Activated CD4-positive, alpha-beta T cell treated with anti-CD3 and anti-CD28 coated beads for 4 hours (primary cell): Measurements from ENCODE around the gene MYMK.
A peak's percentile ranks its signal among the peaks of the same experiment; 100 is the strongest.

Experiments used
- DNase-seq, 2 donors: peaks; one replicate each; pipeline ENCODE4 v3.0.0-alpha.2; 2020

MYMK gene

DNA sequence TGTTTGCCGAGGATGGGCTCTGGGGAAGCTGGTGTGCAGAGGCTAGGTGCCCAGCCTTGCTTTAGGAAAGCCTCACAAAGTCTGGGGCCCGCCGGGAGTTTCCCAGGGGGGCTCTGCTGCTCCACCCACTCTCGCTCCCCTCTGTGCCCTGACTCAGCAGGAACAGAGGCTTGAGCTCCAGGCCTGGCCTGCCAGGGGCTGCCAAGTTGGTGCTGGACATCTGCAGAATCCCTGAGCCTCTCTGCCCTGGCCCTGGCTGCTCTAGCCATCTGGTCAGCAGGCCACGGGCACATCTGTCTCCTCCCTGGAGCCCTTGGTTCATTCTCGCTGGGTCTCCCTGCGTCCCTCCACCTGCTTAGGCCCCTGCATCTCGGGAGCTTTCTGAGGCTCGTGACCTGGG lies 9.1 kb upstream of the MYMK start:
- DNase-seq, result no peak

DNA sequence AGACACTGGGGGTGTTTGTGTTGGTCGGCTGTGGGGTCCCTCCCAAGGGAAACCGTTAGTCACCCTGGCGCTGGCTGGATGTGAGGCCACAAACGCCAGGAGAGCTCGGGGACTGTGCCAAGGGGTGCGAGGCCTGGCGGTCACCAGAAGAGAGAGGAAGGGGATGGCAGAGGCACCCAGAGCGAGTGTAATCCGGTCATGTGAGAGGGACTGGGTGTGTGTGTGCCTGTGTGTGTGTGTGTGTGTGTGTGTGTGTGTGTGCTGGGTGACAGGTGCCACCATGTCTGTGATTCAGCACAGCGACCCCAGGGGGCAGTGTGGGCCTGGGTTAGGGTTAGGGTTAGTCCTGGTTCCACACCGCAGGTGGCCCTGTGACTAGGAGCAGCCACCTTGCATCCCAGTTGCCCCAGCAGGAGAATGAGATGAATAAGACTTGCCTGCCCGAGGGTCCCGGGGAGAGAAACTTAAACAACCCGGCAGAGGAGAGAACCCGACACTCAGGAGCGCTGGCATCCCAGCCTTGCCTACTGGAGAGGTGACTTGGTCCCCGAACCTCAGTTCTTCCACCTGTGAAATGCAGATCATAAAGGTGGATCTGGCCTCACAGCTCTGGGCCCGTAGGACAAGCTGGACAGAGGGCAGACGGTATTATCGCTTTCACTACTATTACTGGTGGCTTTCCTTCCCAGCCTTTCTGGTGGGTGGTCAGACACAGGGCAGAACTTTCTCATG lies 8.3 kb upstream of the MYMK start:
- peak; percentile 63 to 73 for DNase-seq

DNA sequence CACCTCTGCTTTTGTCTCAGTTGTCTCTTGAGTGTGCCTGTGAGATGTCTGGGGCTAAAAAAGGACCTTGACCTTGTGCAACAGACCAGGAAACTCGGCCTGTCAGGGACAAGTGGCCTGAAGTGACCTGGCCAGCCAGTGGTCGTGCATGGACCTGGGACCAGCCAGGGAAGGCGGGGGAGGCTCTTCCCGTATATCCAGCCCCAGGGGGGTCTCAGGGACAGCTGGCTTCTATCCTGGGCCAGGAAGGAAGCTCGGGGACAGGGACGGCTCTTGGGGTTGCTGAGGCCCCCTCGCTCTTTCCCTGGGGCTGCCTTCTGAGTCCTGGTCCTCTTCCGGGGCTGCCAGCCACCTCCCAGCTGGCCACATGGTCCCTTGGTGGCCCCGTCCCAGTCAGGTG lies 6.5 kb upstream of the MYMK start:
- DNase-seq, result no peak

DNA sequence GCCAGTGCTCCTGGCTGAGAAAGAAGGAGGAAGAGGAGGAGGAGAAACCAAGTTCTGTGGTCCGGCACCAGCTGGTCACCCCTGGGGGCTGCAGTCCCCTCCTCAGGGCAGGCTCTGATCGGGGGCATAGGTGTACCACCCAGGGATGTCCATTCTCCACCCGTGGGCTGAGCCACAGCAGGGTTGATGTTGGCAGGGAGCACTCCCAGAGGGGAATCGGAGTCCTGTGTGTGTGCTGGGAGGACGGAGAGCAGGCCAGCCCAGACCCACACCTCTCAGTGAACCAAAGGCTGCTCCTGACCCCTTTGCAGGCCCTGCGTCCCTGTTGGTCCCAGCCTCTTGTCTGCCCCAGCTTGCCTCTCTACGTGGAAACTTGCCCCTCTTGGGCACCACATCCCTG lies 5.1 kb upstream of the MYMK start:
- DNase-seq, result no peak

DNA sequence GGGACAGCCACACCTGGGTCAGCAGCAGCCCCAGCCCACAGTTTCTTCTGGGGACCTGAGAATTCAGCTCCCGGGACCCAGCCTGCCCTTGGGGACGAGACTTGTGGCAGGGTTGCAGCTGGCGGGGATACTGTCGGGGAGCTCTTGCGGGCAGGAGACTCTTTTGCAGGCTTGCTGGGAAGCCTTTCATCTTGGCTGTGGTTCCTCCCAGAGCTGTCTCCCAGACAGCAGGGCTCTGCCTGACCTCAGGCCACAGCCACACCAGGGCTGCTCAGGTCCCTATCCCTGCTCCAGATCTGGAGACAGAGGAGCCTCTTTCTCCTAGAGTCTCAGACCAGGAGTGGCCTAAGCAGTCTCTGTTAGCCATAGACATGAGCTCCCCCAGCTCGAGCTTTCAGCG lies 4.7 kb upstream of the MYMK start:
- no peak for DNase-seq

DNA sequence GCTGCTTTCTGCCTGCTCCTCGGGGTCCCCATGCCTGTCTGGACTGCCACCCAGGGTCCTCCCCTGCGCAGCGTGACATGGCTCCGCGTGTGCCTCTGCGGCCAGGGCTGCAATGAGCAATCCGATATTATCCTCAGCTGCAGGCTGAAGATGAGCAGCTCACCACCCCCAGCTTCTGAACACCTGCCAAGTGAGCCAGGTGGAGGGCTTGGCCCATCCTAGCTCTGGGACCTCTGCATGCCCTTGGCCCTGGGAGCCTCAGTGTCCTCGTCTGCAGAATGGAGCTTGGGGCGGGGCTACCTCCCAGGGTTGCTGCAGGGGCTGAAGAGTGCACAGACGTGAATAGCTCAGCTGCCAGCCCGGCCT lies 4.1 kb upstream of the MYMK start:
- no peak for DNase-seq

DNA sequence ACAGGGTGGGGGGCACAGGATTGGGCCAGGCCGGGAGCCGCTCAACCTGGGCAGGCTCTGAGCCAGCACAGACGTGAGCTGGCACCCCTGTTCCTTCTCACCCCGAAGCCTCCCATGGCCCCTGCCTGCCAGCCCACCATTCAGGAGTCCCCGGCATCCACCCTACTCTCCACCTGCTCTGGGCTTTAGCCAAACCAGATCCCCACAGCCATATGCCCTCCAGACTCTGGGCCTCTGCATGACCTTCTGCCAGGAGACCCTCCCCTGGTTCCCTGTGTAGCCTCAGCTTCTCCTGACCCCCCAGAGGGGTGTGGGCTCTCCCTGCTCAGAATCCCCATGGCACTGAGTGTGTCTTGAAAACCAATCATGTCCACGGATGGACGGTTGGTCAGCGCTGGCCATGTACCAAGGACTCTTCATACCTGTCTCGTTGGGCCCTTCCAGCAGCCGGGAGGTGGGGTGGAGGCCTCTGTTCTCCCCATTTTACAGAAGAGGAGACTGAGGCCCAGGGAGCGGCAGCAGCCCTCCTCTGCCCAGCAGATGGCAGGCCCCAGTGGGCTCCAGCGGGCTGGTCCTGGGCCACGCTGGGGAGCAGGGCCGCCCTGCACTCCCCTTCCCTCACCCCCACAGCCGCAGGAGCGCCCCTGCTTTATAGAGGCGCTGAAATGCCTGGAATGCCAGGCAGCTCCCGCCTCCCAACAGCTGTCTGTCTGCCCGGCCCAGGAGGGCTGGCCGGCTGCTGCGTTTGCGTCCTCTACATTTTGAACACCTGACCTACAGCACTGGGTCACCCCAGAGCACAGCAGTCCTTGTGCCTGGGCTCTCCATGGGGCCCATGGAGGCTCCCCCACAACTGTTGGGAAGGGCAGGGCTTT lies 3.5 kb upstream of the MYMK start:
- no peak for DNase-seq

DNA sequence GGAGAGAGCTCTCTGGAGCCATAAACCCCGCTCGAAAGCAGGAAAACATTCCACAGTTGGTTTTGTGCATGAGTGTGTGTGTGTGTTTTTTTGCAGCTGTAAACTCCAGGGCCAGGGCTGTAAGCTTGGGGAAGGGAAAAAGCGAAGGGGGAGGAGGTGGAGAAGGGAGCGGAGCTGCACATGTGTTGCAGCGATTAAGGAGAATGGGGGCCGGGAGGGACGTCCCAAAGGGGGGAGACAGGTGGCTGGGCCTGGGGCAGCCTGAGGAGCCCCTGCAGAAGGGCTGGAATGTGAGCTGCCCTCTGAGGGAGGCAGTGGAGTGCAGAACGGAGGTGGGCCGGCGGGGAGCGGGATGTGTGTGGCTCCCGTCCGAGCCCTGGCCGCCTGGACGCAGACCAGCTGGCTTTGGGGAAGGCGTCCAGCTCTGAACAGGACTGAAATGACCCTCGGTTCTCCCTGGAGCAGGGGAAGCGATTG lies 2.7 kb upstream of the MYMK start:
- no peak for DNase-seq

DNA sequence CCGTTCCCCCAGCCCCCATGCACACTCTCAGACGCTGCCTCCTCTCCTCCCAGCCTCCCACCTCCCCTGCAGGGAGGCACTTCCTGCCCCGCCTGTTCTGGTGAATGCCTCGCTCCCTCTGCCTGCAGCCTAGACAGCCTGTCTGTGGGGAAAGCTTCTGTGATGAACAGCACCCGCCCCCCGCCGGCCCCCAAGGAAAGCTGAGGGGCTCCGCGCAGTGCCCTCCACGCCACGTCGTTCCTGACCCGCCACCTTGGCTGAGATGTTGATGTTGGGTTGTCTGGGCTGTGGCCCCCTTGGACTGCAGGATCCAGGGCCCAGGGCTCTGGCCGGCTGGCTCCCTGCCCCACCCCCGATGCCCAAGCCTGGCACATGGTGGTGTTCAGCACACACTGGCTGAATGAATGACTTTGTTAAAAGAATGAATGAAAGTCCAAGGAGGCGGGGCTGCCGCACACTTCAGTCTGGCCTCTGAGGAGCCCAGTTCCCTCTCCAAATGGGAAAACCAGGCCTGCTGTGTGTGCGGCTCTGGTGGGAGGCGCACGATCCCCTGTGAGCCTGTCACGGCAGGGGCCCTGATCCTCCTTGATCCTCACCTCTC lies 2.1 kb upstream of the MYMK start:
- no peak for DNase-seq

DNA sequence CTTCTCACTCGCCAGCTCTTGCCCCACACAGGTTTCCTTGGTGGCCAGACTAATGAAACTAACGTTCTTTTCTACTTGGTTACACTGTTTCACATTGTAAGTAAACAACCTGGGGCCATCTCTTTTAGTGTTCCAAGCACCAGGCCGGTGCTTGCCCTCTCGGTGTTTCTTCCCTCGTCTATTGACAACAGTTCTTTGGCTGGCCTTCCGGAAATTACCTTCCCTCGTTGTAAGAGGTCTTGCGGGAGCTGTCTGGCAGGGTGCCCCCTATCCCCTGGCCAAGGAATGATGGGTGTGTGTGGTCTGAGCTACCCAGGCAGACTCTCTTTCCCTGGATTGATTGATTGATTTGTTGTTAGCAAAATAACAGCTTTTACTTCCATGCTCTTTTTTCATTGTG lies 918 bp upstream of the MYMK start:
- DNase-seq, result no peak

DNA sequence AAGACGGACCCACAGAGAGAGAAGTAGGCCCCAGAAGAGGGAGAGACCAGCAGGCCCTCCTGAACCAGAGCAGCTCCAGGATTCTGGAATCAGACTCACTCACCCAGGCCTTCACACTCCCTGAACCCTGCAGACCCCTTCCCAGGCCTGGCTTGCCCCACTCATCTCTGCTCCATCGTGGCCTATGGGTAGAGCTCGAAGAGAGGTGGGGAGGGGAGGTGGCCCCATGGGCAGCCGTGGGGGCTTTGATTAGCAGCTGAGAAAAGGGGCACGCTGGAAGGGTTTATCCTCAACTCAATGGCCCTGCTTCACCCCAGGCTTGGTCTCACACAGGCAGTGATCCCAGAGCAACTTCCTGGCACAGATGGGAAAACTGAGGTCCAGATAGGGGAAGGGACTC lies 613 bp downstream of the MYMK start:
- no peak for DNase-seq

DNA sequence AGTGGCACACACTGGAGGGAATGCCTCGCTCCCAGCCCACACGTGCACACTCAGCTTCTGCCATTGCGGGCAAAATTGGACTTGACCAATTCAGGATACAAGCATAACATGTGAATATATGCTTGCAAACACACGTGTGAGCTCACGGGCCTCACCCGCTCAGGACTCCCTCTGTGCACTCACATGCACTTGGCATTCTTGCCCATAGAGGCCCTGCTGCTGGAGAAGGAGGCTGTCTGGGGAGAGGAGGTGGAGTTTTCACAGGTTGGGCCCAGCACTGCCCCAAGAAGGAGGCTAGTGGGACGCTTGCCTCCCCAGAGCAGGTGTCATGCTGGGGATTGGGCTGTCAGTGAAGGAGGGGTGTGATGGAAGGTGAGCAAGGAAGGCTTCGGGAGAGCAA lies 1.7 kb downstream of the MYMK start:
- no peak for DNase-seq

DNA sequence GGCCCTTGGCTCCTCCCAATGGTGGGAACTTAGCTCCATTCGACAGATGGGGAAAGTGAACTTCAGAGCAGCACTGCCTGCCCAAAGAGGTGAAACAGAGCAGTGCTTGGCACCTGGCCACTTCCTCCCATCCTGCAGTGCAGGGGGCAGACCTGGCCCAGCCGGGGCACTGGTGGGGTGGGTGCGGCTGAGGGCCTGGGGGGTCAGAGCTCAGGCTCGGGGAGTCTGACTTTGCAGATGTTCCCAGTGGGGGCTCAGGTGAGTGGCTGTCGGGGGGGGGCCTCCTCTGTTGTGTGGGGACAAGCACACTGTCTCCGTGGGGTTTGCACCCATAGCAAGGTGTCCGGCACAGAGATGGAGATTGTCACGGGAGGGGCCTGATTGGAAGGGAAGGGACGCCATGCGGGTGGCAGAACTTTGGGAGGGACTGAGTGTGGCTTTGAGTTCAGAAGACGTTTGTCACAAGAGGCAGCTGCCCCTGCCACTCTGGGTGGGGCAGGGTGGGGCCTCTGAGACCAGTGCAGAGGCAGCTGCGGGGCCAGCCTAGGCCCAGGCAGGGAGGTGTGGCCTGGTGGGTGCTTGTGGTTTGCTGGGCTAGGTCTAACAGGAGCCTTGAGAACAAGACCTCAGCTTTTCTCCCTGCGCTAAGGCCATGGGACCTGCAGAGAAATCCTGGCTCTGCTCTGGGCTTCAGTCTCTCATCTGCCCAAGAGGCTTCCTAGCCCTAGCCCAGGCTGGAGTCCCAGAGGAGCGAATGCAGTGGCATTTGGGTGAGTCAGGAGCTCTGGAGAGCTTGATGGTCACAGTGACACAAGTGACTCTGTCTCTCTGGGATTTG lies 2.5 kb downstream of the MYMK start:
- DNase-seq, result no peak

DNA sequence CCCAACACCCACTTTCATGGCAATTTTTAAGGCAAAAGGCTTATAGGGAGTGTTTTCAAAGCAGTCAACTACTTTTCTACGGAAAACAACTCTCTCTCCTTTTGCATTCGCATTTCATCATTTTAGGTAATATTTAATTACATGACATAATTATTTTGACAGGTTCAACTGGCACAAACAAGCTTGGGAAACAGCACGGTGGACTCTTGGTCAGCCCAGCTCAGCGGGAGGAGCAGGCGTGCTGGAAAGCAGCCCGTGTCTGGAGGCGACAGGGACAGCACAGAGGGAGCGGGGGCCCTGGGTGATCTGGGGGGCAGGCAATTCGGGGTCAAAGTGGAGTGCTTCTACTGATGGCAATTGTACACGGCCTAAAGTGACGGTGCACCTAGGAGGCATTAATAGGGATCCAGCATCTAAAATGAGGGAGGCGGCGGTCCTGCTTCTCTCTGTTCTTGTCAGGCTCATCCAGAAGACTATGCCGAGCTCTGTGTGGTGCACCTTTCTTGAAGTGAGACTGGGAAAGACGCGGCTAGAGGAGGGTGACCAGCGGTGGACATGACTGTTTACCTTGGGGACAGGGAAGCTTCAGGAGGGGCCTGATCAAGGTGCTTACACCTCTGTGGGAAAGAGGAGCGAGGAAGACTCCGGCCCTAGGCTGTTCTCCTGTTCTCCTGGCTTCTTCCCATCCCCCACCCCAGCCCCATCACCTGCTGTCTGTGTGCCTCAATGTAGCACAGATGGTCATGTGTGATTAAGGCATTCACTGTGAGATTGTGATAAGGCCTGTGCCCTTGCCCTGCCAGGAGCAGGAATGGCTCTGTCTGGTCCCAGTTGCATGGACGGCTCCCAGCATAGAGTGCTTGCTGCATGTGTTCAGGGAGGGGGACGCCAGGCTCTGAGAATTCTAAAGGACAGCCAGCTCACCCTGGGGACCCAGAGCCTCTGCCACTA lies 3.4 kb downstream of the MYMK start:
- DNase-seq, result no peak

DNA sequence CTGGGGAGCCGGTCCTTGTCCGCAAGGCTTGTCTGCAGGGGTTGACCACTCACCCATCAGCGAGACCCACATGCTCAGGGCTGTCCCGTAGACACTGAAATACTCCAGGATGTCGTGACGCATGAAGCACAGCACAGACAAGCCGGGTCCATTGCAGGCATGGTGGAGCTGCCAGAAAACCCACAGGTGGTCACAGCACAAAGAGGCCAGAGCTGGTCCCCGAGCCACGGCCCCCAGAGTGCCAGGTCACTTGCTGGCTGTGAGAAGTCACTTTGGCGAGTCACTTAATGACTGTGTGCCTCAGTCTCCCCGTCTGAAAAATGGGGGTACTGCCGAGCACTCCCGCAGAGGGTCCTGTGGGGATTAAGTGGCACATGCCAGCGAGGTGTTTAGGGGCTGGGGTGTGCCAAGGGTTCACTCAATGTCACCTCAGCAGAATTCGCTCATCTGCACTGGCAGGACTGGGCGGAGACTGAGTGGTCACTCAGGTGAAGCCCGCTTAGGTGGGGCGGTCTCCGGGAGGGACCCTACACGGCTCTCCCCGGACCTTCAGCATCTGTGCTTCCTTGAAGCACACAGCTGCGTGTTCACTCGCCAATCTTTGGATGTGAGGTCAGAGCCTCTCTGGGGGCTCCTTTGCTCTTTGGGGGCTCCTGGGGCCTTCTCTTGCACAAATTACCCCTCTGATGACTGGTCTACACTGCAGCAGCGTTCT lies 4.5 kb downstream of the MYMK start:
- DNase-seq, result no peak

DNA sequence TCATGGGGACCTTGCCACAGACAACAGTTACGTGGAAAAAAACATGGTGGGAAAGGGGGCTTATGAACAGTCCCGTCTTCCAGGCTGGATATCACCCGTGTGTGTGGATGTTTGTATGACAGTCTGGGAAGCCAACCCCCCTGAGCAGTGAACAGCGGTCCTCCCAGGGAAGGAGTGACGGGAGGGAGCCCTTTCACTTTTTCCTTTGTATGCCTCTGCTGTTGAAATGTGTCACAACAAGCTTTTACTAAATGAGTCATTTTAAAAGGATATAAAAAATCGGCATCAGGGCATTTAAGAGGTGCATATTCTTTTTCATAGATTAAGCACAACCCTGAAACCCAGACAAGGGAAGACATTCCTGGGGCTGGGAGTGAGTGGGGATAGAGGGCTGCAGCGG lies 5.1 kb downstream of the MYMK start:
- DNase-seq, result no peak

DNA sequence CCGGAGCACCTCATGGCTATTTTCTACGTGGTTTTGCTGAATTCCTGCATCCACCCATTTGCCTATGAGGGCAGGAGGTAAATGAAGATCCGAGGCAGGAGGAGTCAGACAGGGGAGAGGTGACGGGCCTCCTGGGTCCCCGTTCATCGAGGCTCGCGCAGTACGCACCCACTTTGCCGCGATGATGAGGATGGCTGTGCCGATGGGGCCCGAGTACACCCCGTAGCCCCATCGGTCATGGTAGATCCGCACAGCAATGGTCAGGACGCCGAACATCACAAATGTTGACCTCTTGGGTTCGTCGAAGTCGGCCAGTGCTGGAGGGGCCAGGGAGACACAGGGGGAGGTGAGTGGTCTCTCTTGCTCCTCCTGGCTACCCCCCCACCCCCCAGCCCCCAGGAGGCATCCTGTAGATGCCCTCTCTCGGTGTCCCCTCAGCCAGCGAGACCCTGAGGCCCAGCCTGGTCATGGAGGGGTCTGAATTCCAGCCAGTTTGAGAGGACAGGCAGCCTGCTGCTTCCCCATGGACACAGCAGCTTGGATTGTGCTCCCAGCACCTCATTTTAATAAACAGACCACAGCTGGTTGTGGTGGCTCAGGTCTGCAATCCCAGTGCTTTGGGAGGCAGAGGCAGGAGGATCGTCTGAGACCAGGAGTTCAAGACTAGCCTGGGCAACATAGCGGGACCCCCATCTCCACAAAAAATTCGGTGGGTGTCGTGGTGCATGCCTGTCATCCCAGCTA lies 5.9 kb downstream of the MYMK start:
- DNase-seq, result no peak

DNA sequence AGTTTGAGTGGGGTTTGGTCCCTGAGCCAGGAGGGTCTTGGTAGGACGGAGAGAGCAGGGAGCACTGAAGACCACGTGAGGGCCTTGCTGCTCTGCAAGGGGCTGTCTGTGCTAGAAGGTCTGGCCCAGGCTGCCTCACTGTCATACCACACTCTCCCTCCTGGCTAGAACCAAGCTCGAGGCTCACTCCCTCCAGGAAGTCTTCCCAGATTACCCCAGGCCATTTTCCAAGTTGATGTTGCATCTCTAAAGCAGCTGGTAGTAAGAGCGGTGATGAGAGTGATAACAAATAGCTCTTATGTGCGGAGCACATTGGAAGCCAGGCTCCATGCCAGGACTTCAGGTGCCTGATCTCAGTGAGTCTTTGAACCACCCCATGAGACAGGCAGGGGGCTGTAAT lies 6.6 kb downstream of the MYMK start:
- no peak for DNase-seq

DNA sequence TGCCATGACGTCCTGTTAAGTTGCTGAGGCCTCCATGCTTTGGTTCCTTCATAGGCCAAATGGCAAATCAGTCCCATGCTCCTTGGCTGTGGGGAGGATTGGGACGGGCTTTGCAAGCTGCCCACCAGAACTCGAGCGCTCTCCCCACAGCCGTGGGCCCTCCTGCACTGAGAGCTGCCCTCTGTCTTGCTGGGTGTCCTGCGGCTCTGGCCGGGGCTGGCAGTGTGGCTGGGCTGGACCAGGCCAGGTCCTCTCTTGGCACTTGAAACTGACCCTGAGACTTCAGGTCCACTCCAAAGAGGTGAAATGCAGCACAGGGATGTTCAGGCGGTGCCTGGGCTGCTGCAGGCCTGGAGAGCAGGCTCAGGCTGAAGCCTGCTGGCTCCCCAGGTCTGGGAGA lies 7.0 kb downstream of the MYMK start:
- no peak for DNase-seq

DNA sequence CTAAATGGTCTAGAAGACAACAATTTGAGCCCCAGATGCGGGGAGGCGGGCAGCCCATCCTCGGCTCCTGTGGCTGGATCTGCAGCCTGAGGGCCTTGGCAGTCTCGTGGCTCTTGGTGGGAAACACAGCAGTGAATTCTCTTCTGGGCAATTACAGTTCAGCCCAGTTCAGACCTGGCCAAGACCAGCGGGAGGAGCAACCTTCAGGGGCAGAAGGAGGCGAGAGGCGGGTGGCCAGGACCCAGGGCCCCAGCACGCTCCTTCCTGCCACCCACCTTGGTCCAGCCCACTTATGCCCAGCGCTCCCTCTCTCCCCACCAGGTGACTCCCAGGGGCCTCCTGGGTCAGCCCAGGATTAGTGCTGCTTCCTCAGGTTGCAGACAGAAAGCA lies 7.8 kb downstream of the MYMK start:
- DNase-seq, result no peak
